ENCODE results near the gene PRKG2. TPM values are rescaled to one million over a fixed set of nuclear protein-coding genes. Genes with fewer than 3 reads are reported as not detected.

The PRKG2 gene
- total and polyA plus RNA-seq, 2 of the 13 experiments (the other 11 are each of a cell fraction or from before 2014, with no cell fraction given) = 0.04 TPM

DNA sequence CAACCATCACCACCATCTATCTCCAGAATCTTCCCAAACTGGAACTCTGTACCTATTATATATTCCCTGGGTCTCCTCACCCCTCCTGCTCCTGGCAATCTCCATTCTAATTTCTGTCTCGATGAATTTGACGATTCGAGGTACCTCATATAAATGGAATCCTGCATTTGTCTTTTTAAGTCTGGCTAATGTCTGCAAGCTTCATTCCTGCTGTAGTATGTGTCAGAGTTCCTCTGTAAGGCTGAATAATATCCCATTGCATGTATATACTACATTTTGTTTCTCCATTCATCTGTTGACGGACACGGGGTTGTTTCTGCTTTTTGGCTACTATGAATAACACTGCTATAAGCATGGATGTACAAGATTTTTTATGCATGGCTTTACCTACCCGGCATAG, 19.5 kb downstream of the PRKG2 start (continued):
- TF ChIP-seq HOXA9 (CRISPR knock-in tag; IDR thresholded peaks at IDR 0.05; ENCODE audit: borderline replicate concordance) = no peak
- TF ChIP-seq HCFC1 (IDR thresholded peaks at IDR 0.05; ENCODE audit: low read depth, low read length) = no peak
- TF ChIP-seq ZNF136 (CRISPR knock-in tag; IDR thresholded peaks at IDR 0.05; ENCODE audit: low read depth) = no peak
- TF ChIP-seq HMG20A (CRISPR knock-in tag; IDR thresholded peaks at IDR 0.05; ENCODE audit: borderline replicate concordance) = no peak
- no peak for TF ChIP-seq NFIC (IDR thresholded peaks at IDR 0.05; ENCODE audit: low read length)
- no peak for TF ChIP-seq NR2F1 (CRISPR knock-in tag; IDR thresholded peaks at IDR 0.05)
- TF ChIP-seq ZBTB7B (CRISPR knock-in tag; IDR thresholded peaks at IDR 0.05) = no peak
- TF ChIP-seq ZNF780A (CRISPR knock-in tag; IDR thresholded peaks at IDR 0.05) = no peak
- TF ChIP-seq SNAPC2 (CRISPR knock-in tag; IDR thresholded peaks at IDR 0.05) = no peak

DNA sequence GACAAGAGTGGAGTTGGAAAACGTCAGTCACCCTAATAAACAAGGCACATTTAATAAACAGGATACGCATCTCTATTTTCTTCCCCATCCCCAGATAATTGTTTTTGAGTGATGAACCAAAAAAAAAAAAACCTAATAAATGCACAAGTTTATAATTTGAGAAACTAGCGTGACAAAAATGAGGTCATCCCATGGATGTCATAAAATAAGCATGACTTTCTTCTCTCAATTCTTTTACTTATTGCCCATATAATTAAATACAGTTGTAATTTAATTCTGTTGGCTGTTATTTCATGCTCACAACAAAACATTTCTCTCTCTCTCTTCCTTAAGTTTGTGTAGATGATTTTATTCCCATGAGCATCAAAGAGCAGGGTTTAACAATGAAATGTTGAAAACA, 20.7 kb downstream of the PRKG2 start:
- no TSS peak for BruUV-seq (replicated peaks)
- no peaks in the 10 kb centered on the region for H3K27me3 ChIP-seq (ENCODE audit: control insufficient read depth in 1 of 2, insufficient read depth in 2 of 2, low read length in 2 of 2)
- no peaks in the 10 kb centered on the region for H4K20me1 ChIP-seq (ENCODE audit: insufficient read depth, low read length)
- POLR2A ChIA-PET = no interaction called here
- in situ Hi-C loops (cut with HindIII; ENCODE audit: extremely low pct_ligation_motif_present, low pct_unique_long_range_greater_than_20kb) (no loop called here), intact Hi-C loops (cut with micrococcal nuclease; ENCODE audit: unreplicated experiment) (no loop called here)
- FAIRE-seq (no peak), DNase-seq (ENCODE audit: low spot score) (no peak), ATAC-seq (no peak)
- H3K36me3 ChIP-seq (replicated peaks in 1 of 2; ENCODE audit: control insufficient read depth in 1 of 2, insufficient read depth in 2 of 2, low read length in 2 of 2) = no peaks in the 10 kb centered on the region
- H3K79me2 ChIP-seq (ENCODE audit: insufficient read depth, low read length) = no peaks in the 10 kb centered on the region
- 4% methylated on average over 3 of the region's 3 CpGs for WGBS (ENCODE audit: low lambda C conversion rate)
- H3K4me2 ChIP-seq (ENCODE audit: low read depth, low read length) = no peak overlapping the region
- no peak overlapping the region for H3K27ac ChIP-seq (ENCODE audit: extremely low read length, insufficient read depth, low read length)
- CTCF ChIA-PET (ENCODE audit: low intra/inter-chr PET ratio, low total read pairs) = no interaction called here
- no peak overlapping the region for H2AFZ ChIP-seq (ENCODE audit: low read length)
- no peak overlapping the region for H3K4me3 ChIP-seq (replicated peaks in 1 of 3; ENCODE audit: insufficient read depth in 1 of 3, low read depth in 2 of 3, low read length in 3 of 3)
- no peak overlapping the region for H3K9ac ChIP-seq (ENCODE audit: insufficient read depth, low read depth, low read length)
- no peaks in the 10 kb centered on the region for H3K9me3 ChIP-seq (ENCODE audit: low read length)
- no peaks in the 10 kb centered on the region for H3K4me1 ChIP-seq (ENCODE audit: insufficient read depth, low read length)
- TF ChIP-seq, protein P1, sequence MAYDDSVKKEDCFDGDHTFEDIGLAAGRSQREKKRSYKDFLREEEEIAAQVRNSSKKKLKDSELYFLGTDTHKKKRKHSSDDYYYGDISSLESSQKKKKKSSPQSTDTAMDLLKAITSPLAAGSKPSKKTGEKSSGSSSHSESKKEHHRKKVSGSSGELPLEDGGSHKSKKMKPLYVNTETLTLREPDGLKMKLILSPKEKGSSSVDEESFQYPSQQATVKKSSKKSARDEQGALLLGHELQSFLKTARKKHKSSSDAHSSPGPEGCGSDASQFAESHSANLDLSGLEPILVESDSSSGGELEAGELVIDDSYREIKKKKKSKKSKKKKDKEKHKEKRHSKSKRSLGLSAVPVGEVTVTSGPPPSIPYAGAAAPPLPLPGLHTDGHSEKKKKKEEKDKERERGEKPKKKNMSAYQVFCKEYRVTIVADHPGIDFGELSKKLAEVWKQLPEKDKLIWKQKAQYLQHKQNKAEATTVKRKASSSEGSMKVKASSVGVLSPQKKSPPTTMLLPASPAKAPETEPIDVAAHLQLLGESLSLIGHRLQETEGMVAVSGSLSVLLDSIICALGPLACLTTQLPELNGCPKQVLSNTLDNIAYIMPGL (CRISPR knock-in tag; IDR thresholded peaks at IDR 0.05; ENCODE audit: borderline replicate concordance in 1 of 2, low read depth in 1 of 2) = no peak
- TF ChIP-seq ATF7 (IDR thresholded peaks at IDR 0.05) (0 out of 2 replicates have a peak, but pooled peaks have one; percentile 3), ATF7 (CRISPR knock-in tag; IDR thresholded peaks at IDR 0.05) (no peak)
